B cell (primary cell): ENCODE results near the gene SHFL. TPM values are rescaled to one million over a fixed set of nuclear protein-coding genes. Genes with fewer than 3 reads are reported as not detected.

Source experiments
- ATAC-seq: fragments of 200-7000 bp; cut with Tn5 transposase; one replicate; pipeline ENCODE4 v1.10.0; 2021; ENCODE audit warnings: low read depth, mild to moderate bottlenecking, moderate number of reproducible peaks, moderate library complexity
- CTCF ChIA-PET: fragments of 350-600 bp; sonication (Branson Sonifier 250); formaldehyde crosslinking; loops from one replicate; lab custom pipeline; 2021; ENCODE audit warnings: antibody characterized with exemption, inconsistent platforms; lab: Charles Lee
- POLR2A ChIA-PET: fragments of 350-600 bp; sonication (Branson Sonifier 250); formaldehyde crosslinking; loops from one replicate; lab custom pipeline; 2021; ENCODE audit warnings: antibody characterized with exemption; lab: Charles Lee
- DNase-seq: peaks from one replicate; pipeline ENCODE4 v3.0.0; 2013
- H2AFZ ChIP-seq: 2 replicates; pipeline ENCODE4 v1.6.1; 2012; ENCODE audit warnings: mild to moderate bottlenecking, low read depth, low read length; ENCODE audit not compliant: insufficient read depth, poor library complexity, severe bottlenecking
- H3K27ac ChIP-seq, 2 donors: 1 replicate in 1 of 2; 2 replicates in 1 of 2; pipeline ENCODE4 v1.5.1; 2012 to 2013; ENCODE audit warnings: low read length in 2 of 2, mild to moderate bottlenecking in 2 of 2, moderate library complexity in 1 of 2
- H3K27me3 ChIP-seq, 4 experiments: fragments of 200-600 bp in 1 of 4; sonication (generic) in 1 of 4; replicated peaks in 1 of 4; 1 replicate in 2 of 4; 2 replicates in 2 of 4; pipeline versions ENCODE4 v1.6.1 to v1.7.0; 2013 to 2016; ENCODE audit warnings: low read length in 3 of 4, mild to moderate bottlenecking in 2 of 4, mixed read lengths in 1 of 4, moderate library complexity in 1 of 4; ENCODE audit not compliant: insufficient read depth in 4 of 4, control insufficient read depth in 3 of 4; ENCODE audit errors: control extremely low read depth in 1 of 4
- H3K36me3 ChIP-seq, 2 experiments: replicated peaks in 1 of 2; 1 replicate in 1 of 2; 2 replicates in 1 of 2; pipeline versions ENCODE4 v1.6.1 to v1.7.1; 2013; ENCODE audit warnings: low read length in 1 of 2; ENCODE audit not compliant: insufficient read depth in 2 of 2, control insufficient read depth in 1 of 2; ENCODE audit errors: control extremely low read depth in 1 of 2, extremely low read depth in 1 of 2
- H3K4me1 ChIP-seq, 2 donors: fragments of 200-600 bp in 1 of 2; sonication (generic) in 1 of 2; 1 replicate in 1 of 2; 2 replicates in 1 of 2; pipeline versions ENCODE4 v1.5.1 to v1.6.1; 2013 to 2017; ENCODE audit warnings: low read length in 2 of 2; ENCODE audit not compliant: control insufficient read depth in 2 of 2, insufficient read depth in 2 of 2
- H3K4me2 ChIP-seq: replicated peaks from 2 replicates; pipeline ENCODE3; 2012; ENCODE audit warnings: mild to moderate bottlenecking, low read depth, low read length; ENCODE audit not compliant: poor library complexity, severe bottlenecking
- H3K4me3 ChIP-seq, 5 experiments: fragments of 200-600 bp in 1 of 5; sonication (generic) in 1 of 5; 1 replicate in 3 of 5; 2 replicates in 2 of 5; pipeline versions ENCODE4 v1.5.1 to v1.7.0; 2011 to 2016; ENCODE audit warnings: low read length in 4 of 5, mild to moderate bottlenecking in 4 of 5, low read depth in 2 of 5, control low read depth in 1 of 5, moderate library complexity in 1 of 5; ENCODE audit not compliant: insufficient read depth in 1 of 5; ENCODE audit errors: control extremely low read depth in 1 of 5, extremely low read depth in 1 of 5
- H3K79me2 ChIP-seq: fragments of 200-600 bp; sonication (generic); one replicate; pipeline ENCODE4 v1.6.0; 2016; ENCODE audit warnings: low read length; ENCODE audit not compliant: control insufficient read depth, insufficient read depth
- H3K9ac ChIP-seq: fragments of 200-600 bp; sonication (generic); 2 replicates; pipeline ENCODE4 v1.6.1; 2017; ENCODE audit warnings: mild to moderate bottlenecking, low read length, moderate library complexity
- H3K9me3 ChIP-seq, 3 donors: one replicate each; pipeline versions ENCODE4 v1.6.1 to v1.7.1; 2013; ENCODE audit warnings: low read length in 2 of 3; ENCODE audit not compliant: control insufficient read depth in 2 of 3, insufficient read depth in 1 of 3; ENCODE audit errors: control extremely low read depth in 1 of 3
- H4K20me1 ChIP-seq: 2 replicates; pipeline ENCODE4 v1.6.0; 2012; ENCODE audit warnings: mild to moderate bottlenecking, low read length; ENCODE audit not compliant: insufficient read depth, control insufficient read depth, poor library complexity, severe bottlenecking
- H3K27ac Mint-ChIP-seq: one replicate; pipeline ENCODE4 v1.8.0; 2021; ENCODE audit warnings: mixed read lengths
- H3K27me3 Mint-ChIP-seq: one replicate; pipeline ENCODE4 v1.8.0; 2021; ENCODE audit warnings: mixed read lengths
- H3K4me1 Mint-ChIP-seq: one replicate; pipeline ENCODE4 v1.8.0; 2021; ENCODE audit warnings: mixed read lengths
- H3K4me3 Mint-ChIP-seq: one replicate; pipeline ENCODE4 v1.8.0; 2021; ENCODE audit warnings: mixed read lengths
- H3K9me3 Mint-ChIP-seq: one replicate; pipeline ENCODE4 v1.8.0; 2022; ENCODE audit warnings: mixed read lengths; ENCODE audit not compliant: insufficient read depth
- CTCF ChIP-seq: fragments of 200-600 bp; IDR thresholded peaks from one replicate; pipeline ENCODE4 v1.8.0; 2022; ENCODE audit warnings: antibody characterized with exemption, mild to moderate bottlenecking
- EZH2 ChIP-seq: IDR thresholded peaks from 2 replicates; pipeline ENCODE4 v1.6.1; 2012; ENCODE audit warnings: borderline replicate concordance, low read depth, mild to moderate bottlenecking, moderate library complexity, low read length; ENCODE audit not compliant: insufficient read depth, poor library complexity, severe bottlenecking
- WGBS: methylation state at CpG from one replicate; pipeline ENCODE4 v1.1.5; 2013; ENCODE audit warnings: missing lambda C conversion rate; ENCODE audit not compliant: insufficient coverage; 5-methylcytosine and 5-hydroxymethylcytosine counted together
- intact Hi-C: fragments of 100-400 bp; cut with micrococcal nuclease; formaldehyde crosslinking; loops from one replicate; pipeline ENCODE4 v1.10.0; 2022
- polyA plus RNA-seq: library from polyadenylated mRNA; depleted of rRNA; stranded (reverse); fragments of >200 nt; gene quantifications from 2 replicates; pipeline ENCODE4 v1.2.3, GENCODE V29; 2012
- total RNA-seq, 2 donors: library from RNA; stranded (reverse); fragments of 120-200 nt in 1 of 2; gene quantifications; 1 replicate in 1 of 2; 2 replicates in 1 of 2; pipeline versions ENCODE4 v1.2.3 to v1.2.4, GENCODE V29; 2013 to 2022

The SHFL gene
- total and polyA plus RNA-seq, 2 donors (not counting 1 experiment from before 2014, with no cell fraction given) = 109 to 205 TPM

- CTCF ChIA-PET = interaction anchor here (0.5 kb wide), 1 partner anchor 878 kb away, joined by 3 read pairs; no protein-coding TSS in a partner anchor
- Histone ChIP-seq H3K9me3 (peaks cover 0 to under 1% (median 0%) of the 10 kb centered on the region in 3 donors), H3K27me3 (no peaks in the 10 kb centered on the region), H3K4me3 (no peak overlapping the region), H4K20me1 (no peaks in the 10 kb centered on the region), H3K36me3 (peaks cover 0 to 85% of the 10 kb centered on the region in 2 experiments), H3K27ac (no peak overlapping the region), H3K9ac (no peak overlapping the region), H3K4me2 (no peak overlapping the region), H2AFZ (no peak overlapping the region), H3K79me2 (no peaks in the 10 kb centered on the region), H3K4me1 (no peaks in the 10 kb centered on the region)
- Mint-ChIP-seq H3K4me1 (no peaks in the 10 kb centered on the region), H3K27ac (no peak overlapping the region), H3K27me3 (no peaks in the 10 kb centered on the region), H3K4me3 (no peak overlapping the region), H3K9me3 (no peaks in the 10 kb centered on the region)
- intact Hi-C loops = no loop called here
- WGBS = 96% methylated on average over 37 of the region's 38 CpGs
- DNase-seq (no peak), ATAC-seq (no peak)
- POLR2A ChIA-PET = interaction anchor here (0.6 kb wide), 1 partner anchor 664 kb away, joined by 5 read pairs; no protein-coding TSS in a partner anchor
- TF ChIP-seq CTCF (no peak), EZH2 (no peak)
Measured at GRCh38 chr19:10137751-10138682, 51.9 kb downstream of the SHFL start.
